A549 (cell line): ENCODE measurements around the gene CDH5. TPM values are rescaled to one million over a fixed set of nuclear protein-coding genes. Genes with fewer than 3 reads are reported as not detected.

Source experiments
- ATAC-seq, 2 experiments: fragments of 200-7000 bp in 1 of 2; fragments of >200 bp in 1 of 2; cut with Nextera tagmentation in 1 of 2; cut with Tn5 transposase in 1 of 2; 3 replicates each; pipeline versions ENCODE4 v1.8.0 to v1.9.1; 2018 to 2020; ENCODE audit warnings: mild to moderate bottlenecking in 1 of 2, moderate library complexity in 1 of 2
- CTCF ChIA-PET: fragments of 300-600 bp; sonication (Branson Sonifier 250); formaldehyde crosslinking; extraction: SDS; loops from one replicate; lab custom pipeline; 2021; ENCODE audit warnings: antibody characterized with exemption, inconsistent platforms; lab: Yijun Ruan, JAX
- POLR2A ChIA-PET: fragments of 350-600 bp; formaldehyde crosslinking; extraction: SDS; loops from one replicate; lab custom pipeline; 2021; ENCODE audit warnings: antibody characterized with exemption, inconsistent platforms; lab: Yijun Ruan, JAX
- DNase-seq, 2 experiments: peaks; one replicate each; pipeline versions ENCODE4 v3.0.0 to v3.0.0-alpha.2; 2011 to 2016; ENCODE audit warnings: low read depth in 1 of 2, low spot score in 1 of 2
- FAIRE-seq: peaks from 2 replicates; lab custom pipeline; 2011; peaks lifted over from hg19 to GRCh38; lab: Jason Lieb, UNC
- H3K27ac ChIP-seq, 2 experiments: fragments of >200 bp; sonication (Bioruptor Twin); formaldehyde crosslinking; 3 replicates each; pipeline ENCODE4 v1.5.1; 2016 to 2017
- H3K4me1 ChIP-seq: fragments of >200 bp; sonication (Bioruptor Twin); formaldehyde crosslinking; 3 replicates; pipeline ENCODE4 v1.6.1; 2016
- H3K4me2 ChIP-seq: fragments of >200 bp; sonication (Bioruptor Twin); formaldehyde crosslinking; 3 replicates; pipeline ENCODE4 v1.6.1; 2016
- H3K4me3 ChIP-seq: fragments of >200 bp; sonication (Bioruptor Twin); formaldehyde crosslinking; 3 replicates; pipeline ENCODE4 v1.5.1; 2016
- H3K9me3 ChIP-seq: fragments of >200 bp; sonication (Bioruptor Twin); formaldehyde crosslinking; 3 replicates; pipeline ENCODE4 v1.6.1; 2016
- CHD4 ChIP-seq: fragments of 200-600 bp; sonication (generic); IDR thresholded peaks from 2 replicates; pipeline ENCODE4 v1.6.1; 2016; ENCODE audit warnings: antibody characterized with exemption, mild to moderate bottlenecking, borderline replicate concordance
- EHMT2 ChIP-seq: fragments of 200-600 bp; sonication (generic); IDR thresholded peaks from 2 replicates; pipeline ENCODE4 v1.6.1; 2016; ENCODE audit warnings: antibody characterized with exemption, low read depth, mild to moderate bottlenecking, moderate library complexity
- ESRRA ChIP-seq: fragments of 150-350 bp; IDR thresholded peaks from 2 replicates; pipeline ENCODE4 v1.6.1; 2014; ENCODE audit warnings: mild to moderate bottlenecking, low read length, borderline replicate concordance
- FOSB ChIP-seq: fragments of 250-450 bp; sonication (Bioruptor Pico); IDR thresholded peaks from 2 replicates; pipeline ENCODE4 v1.5.0; 2020; ENCODE audit warnings: mild to moderate bottlenecking, moderate library complexity
- FOSL2 ChIP-seq, 2 experiments: fragments of 450-650 bp in 1 of 2; fragments of >200 bp in 1 of 2; sonication (Bioruptor Twin) in 1 of 2; formaldehyde crosslinking; IDR thresholded peaks; 2 replicates each; pipeline versions ENCODE4 v1.5.0 to v1.6.1; 2016 to 2020; ENCODE audit warnings: mild to moderate bottlenecking in 1 of 2, moderate library complexity in 1 of 2
- HOXA7 ChIP-seq: fragments of 250-450 bp; sonication (Bioruptor Pico); IDR thresholded peaks from 2 replicates; pipeline ENCODE4 v1.5.0; 2020; ENCODE audit warnings: mild to moderate bottlenecking, moderate library complexity
- HOXB5 ChIP-seq: fragments of 250-450 bp; sonication (Bioruptor Pico); IDR thresholded peaks from 2 replicates; pipeline ENCODE4 v1.5.0; 2020; ENCODE audit warnings: mild to moderate bottlenecking, moderate library complexity
- JUN ChIP-seq, 2 experiments: fragments of >200 bp; sonication (Bioruptor Twin); formaldehyde crosslinking; IDR thresholded peaks; 2 replicates in 1 of 2; 3 replicates in 1 of 2; pipeline ENCODE4 v1.6.1; 2016 to 2017
- KDM1A ChIP-seq: fragments of 200-600 bp; sonication (generic); IDR thresholded peaks from 2 replicates; pipeline ENCODE4 v1.6.1; 2016; ENCODE audit warnings: low read depth, mild to moderate bottlenecking
- MAFK ChIP-seq: fragments of 450-650 bp; IDR thresholded peaks from 2 replicates; pipeline ENCODE4 v1.6.1; 2014; ENCODE audit not compliant: partially characterized antibody
- MAZ ChIP-seq: fragments of 150-350 bp; IDR thresholded peaks from 2 replicates; pipeline ENCODE4 v1.6.1; 2014; ENCODE audit warnings: antibody characterized with exemption, low read depth, low read length, borderline replicate concordance
- MYC ChIP-seq: IDR thresholded peaks from 2 replicates; pipeline ENCODE4 v1.6.1; 2012; ENCODE audit warnings: mild to moderate bottlenecking, inconsistent platforms, low read length, improper control_type of control experiment, borderline replicate concordance
- POLR2A ChIP-seq: IDR thresholded peaks from 2 replicates; pipeline ENCODE4 v1.6.1; 2012; ENCODE audit warnings: mild to moderate bottlenecking, low read length
- POLR2AphosphoS2 ChIP-seq: conservative IDR thresholded peaks from 2 replicates; pipeline ENCODE4 v1.6.1; 2012; ENCODE audit warnings: low read length, improper control_type of control experiment, inconsistent platforms
- RARB ChIP-seq: fragments of 250-450 bp; sonication (Bioruptor Pico); IDR thresholded peaks from 2 replicates; pipeline ENCODE4 v1.8.0; 2021; ENCODE audit warnings: mild to moderate bottlenecking, moderate library complexity
- RNF2 ChIP-seq: fragments of 200-600 bp; sonication (generic); IDR thresholded peaks from 2 replicates; pipeline ENCODE4 v1.6.1; 2016; ENCODE audit warnings: low read depth, mild to moderate bottlenecking, antibody characterized with exemption, moderate library complexity, borderline replicate concordance
- ZSCAN20 ChIP-seq: fragments of 250-450 bp; sonication (Bioruptor Pico); IDR thresholded peaks from 2 replicates; pipeline ENCODE4 v1.8.0; 2022; ENCODE audit warnings: mild to moderate bottlenecking, moderate library complexity
- WGBS: methylation state at CpG from one replicate; pipeline ENCODE4 v1.1.6; 2017; ENCODE audit errors: missing lambda C conversion rate; 5-methylcytosine and 5-hydroxymethylcytosine counted together
- polyA plus RNA-seq, 4 experiments: library from polyadenylated mRNA; depleted of rRNA in 3 of 4; stranded (reverse); fragments of >200 nt; fragmentation: RNase III in 1 of 4; extraction: RNeasy Plus Mini Kit Qiagen cat#74134 plus additional on column Dnase treatment in 1 of 4; gene quantifications; 2 replicates in 3 of 4; 3 replicates in 1 of 4; pipeline ENCODE4 v1.2.3, GENCODE V29; 2011 to 2017
- TF ChIP-seq, protein P1 (sequence below): IDR thresholded peaks from 2 replicates; pipeline ENCODE4 v1.6.1; 2012; ENCODE audit warnings: low read depth, borderline replicate concordance
- TF ChIP-seq, protein P2 (sequence below): fragments of 250-450 bp; sonication (Bioruptor Pico); IDR thresholded peaks from 2 replicates; pipeline ENCODE4 v1.5.0; 2021; ENCODE audit warnings: mild to moderate bottlenecking, moderate library complexity, borderline replicate concordance
- TF ChIP-seq, protein P3 (sequence below): fragments of 150-350 bp; IDR thresholded peaks from 2 replicates; pipeline ENCODE4 v1.6.1; 2014; ENCODE audit warnings: low read depth, mild to moderate bottlenecking, low read length

CDH5 gene
- polyA plus RNA-seq, 2 of the 4 experiments (the other 2 are of a cell fraction) = 0.01 TPM; not detected in 1

GRCh38 chr16:66387817-66388332 is 21.4 kb downstream of the CDH5 start (continued):
- TF ChIP-seq, protein P1, sequence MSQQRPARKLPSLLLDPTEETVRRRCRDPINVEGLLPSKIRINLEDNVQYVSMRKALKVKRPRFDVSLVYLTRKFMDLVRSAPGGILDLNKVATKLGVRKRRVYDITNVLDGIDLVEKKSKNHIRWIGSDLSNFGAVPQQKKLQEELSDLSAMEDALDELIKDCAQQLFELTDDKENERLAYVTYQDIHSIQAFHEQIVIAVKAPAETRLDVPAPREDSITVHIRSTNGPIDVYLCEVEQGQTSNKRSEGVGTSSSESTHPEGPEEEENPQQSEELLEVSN = no peak
- TF ChIP-seq ZSCAN20 = no peak

GRCh38 chr16:66388350-66389139 is 22.1 kb downstream of the CDH5 start:
- CTCF ChIA-PET = interaction anchor here (0.8 to 1.5 kb wide), 3 partner anchors 18 to 97 kb away, joined by 3 to 7 read pairs (median 3); no protein-coding TSS in a partner anchor
- ATAC-seq (no peak), DNase-seq (no peak), FAIRE-seq (no peak)
- no peak overlapping the region for H3K4me3 ChIP-seq
- WGBS = 46% methylated on average over 6 of the region's 6 CpGs
- H3K4me1 ChIP-seq = peaks cover 1% of the 10 kb centered on the region; the same call in 2 of the 3 replicates
- no peak overlapping the region for H3K4me2 ChIP-seq
- H3K27ac ChIP-seq = no peak overlapping the region
- TF ChIP-seq MAFK (peak; percentile 35), MYC (no peak), FOSB (CRISPR knock-in tag) (no peak), POLR2A (no peak)
- TF ChIP-seq, protein P2, sequence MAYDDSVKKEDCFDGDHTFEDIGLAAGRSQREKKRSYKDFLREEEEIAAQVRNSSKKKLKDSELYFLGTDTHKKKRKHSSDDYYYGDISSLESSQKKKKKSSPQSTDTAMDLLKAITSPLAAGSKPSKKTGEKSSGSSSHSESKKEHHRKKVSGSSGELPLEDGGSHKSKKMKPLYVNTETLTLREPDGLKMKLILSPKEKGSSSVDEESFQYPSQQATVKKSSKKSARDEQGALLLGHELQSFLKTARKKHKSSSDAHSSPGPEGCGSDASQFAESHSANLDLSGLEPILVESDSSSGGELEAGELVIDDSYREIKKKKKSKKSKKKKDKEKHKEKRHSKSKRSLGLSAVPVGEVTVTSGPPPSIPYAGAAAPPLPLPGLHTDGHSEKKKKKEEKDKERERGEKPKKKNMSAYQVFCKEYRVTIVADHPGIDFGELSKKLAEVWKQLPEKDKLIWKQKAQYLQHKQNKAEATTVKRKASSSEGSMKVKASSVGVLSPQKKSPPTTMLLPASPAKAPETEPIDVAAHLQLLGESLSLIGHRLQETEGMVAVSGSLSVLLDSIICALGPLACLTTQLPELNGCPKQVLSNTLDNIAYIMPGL (CRISPR knock-in tag) = no peak
- POLR2A ChIA-PET = no interaction called here
- H3K9me3 ChIP-seq = no peaks in the 10 kb centered on the region

DNA sequence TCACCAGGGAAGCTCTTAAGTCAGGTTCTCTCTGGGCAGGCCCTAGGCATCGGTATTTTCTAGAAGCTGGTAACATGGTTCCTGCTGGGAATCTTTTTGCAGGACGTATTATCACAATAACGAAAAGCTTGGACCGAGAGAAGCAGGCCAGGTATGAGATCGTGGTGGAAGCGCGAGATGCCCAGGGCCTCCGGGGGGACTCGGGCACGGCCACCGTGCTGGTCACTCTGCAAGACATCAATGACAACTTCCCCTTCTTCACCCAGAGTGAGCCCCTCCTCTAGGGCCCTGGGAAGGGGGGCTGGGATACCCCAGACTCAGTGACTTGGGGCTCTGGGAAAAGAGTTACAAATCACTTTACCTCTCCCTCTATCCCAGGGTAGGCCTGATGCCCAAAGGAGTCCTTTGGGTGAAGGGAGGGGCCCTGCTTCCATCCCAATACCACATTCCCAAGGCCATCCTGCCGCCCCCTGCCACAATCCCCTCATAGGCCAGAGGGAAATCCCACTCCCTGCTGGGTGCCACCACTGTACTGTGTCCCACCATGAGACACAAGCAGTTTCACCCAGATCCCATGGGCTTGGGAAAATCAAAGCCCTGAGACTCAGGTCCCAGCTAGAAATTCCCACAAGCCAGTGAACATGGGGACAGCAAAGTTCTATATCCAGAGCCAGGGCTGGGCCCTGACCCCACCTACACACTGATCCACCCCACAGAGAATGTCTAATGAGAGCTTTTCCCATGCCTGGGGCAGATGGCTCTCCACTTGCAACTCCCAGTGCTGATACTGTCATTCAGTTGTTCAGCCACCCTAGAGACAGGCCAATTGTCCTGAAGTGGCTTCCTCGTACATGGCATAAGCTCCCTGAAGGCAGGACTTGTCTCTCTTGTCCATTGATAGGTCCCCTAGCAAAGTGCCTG is 23.0 kb downstream of the CDH5 start:
- POLR2A ChIA-PET = no interaction called here
- no peak overlapping the region for H3K4me2 ChIP-seq
- no peak for FAIRE-seq
- no peak overlapping the region for H3K27ac ChIP-seq
- H3K4me1 ChIP-seq = no peaks in the 10 kb centered on the region
- no peak overlapping the region for H3K4me3 ChIP-seq
- WGBS = 84% methylated on average over 13 of the region's 13 CpGs
- CTCF ChIA-PET = interaction anchor here (0.8 to 2.0 kb wide), 4 partner anchors 16 to 96 kb away, joined by 3 to 10 read pairs (median 5); no protein-coding TSS in a partner anchor
- no peak for TF ChIP-seq FOSL2 (IDR thresholded peaks at IDR 0.05)
- TF ChIP-seq FOSL2 (CRISPR knock-in tag; IDR thresholded peaks at IDR 0.05) = no peak
- TF ChIP-seq HOXB5 = no peak
- TF ChIP-seq, all 56 proteins: peak for 0
- DNase-seq (no peak), ATAC-seq (no peak)
- H3K9me3 ChIP-seq = no peaks in the 10 kb centered on the region

- POLR2A ChIA-PET = no interaction called here
- Histone ChIP-seq H3K4me1 (no peaks in the 10 kb centered on the region), H3K9me3 (no peaks in the 10 kb centered on the region), H3K27ac (no peak overlapping the region), H3K4me2 (no peak overlapping the region), H3K4me3 (no peak overlapping the region)
- FAIRE-seq (no peak), DNase-seq (no peak), ATAC-seq (no peak)
- CTCF ChIA-PET = interaction anchor here (1.1 to 2.0 kb wide), 3 partner anchors 14 to 32 kb away, joined by 5 to 10 read pairs (median 7); no protein-coding TSS in a partner anchor
- TF ChIP-seq MAZ = no peak
- TF ChIP-seq CHD4 = no peak
- TF ChIP-seq JUN (IDR thresholded peaks at IDR 0.05) = no peak
- no peak for TF ChIP-seq HOXA7 (CRISPR knock-in tag)
- TF ChIP-seq RNF2 = no peak
- TF ChIP-seq, protein P3, sequence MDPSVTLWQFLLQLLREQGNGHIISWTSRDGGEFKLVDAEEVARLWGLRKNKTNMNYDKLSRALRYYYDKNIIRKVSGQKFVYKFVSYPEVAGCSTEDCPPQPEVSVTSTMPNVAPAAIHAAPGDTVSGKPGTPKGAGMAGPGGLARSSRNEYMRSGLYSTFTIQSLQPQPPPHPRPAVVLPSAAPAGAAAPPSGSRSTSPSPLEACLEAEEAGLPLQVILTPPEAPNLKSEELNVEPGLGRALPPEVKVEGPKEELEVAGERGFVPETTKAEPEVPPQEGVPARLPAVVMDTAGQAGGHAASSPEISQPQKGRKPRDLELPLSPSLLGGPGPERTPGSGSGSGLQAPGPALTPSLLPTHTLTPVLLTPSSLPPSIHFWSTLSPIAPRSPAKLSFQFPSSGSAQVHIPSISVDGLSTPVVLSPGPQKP = no peak
- no peak for TF ChIP-seq POLR2AphosphoS2
- no peak for TF ChIP-seq EHMT2
- no peak for TF ChIP-seq ESRRA
- no peak for TF ChIP-seq KDM1A
- TF ChIP-seq RARB (CRISPR knock-in tag) = no peak
- TF ChIP-seq ZSCAN20 = no peak
- WGBS = 66% methylated on average over 14 of the region's 14 CpGs
Measured at GRCh38 chr16:66390346-66391108, 24.0 kb downstream of the CDH5 start.
